HG03103 (cell line): ENCODE results near the gene AHRR.

Experiments used
- ATAC-seq: cut with Tn5 transposase; IDR thresholded peaks from one replicate; pipeline ENCODE4 v1.9.1; 2021; ENCODE audit warnings: low read depth; ENCODE audit not compliant: unreplicated experiment

AHRR gene

GRCh38 chr5:318931-319601, 2.4 kb upstream of the AHRR start:
- no peak for ATAC-seq

- ATAC-seq: peak; percentile 2
These were observed 837 bp upstream of the AHRR start for GRCh38 chr5:320524-321229.

GRCh38 chr5:321726-322251, 275 bp downstream of the AHRR start:
- ATAC-seq: peak; percentile 3

- ATAC-seq: no peak
These were observed 897 bp downstream of the AHRR start for GRCh38 chr5:322281-322941.

GRCh38 chr5:322942-323879, 1.7 kb downstream of the AHRR start:
- ATAC-seq: no peak

- no peak for ATAC-seq
These were observed 3.5 kb downstream of the AHRR start for GRCh38 chr5:324736-325612.

- ATAC-seq: no peak
These were observed 4.6 kb downstream of the AHRR start for GRCh38 chr5:326109-326508.

- no peak for ATAC-seq
These were observed 7.7 kb downstream of the AHRR start for GRCh38 chr5:329121-329735.

GRCh38 chr5:329768-330167, 8.3 kb downstream of the AHRR start:
- no peak for ATAC-seq

GRCh38 chr5:332843-333242, 11.3 kb downstream of the AHRR start:
- no peak for ATAC-seq

GRCh38 chr5:333945-334344, 12.4 kb downstream of the AHRR start:
- no peak for ATAC-seq

GRCh38 chr5:334903-335739, 13.6 kb downstream of the AHRR start:
- ATAC-seq: no peak

- ATAC-seq: no peak
These were observed 14.2 kb downstream of the AHRR start for GRCh38 chr5:335740-336038.

GRCh38 chr5:337563-338130, 16.1 kb downstream of the AHRR start:
- no peak for ATAC-seq

GRCh38 chr5:342501-343460, 21.3 kb downstream of the AHRR start:
- no peak for ATAC-seq

GRCh38 chr5:343461-344401, 22.2 kb downstream of the AHRR start:
- no peak for ATAC-seq
